HG03565 (cell line): ENCODE data around the gene CCR9.

Source experiments
- ATAC-seq: cut with Tn5 transposase; IDR thresholded peaks from one replicate; pipeline ENCODE4 v1.9.1; 2021; ENCODE audit warnings: mild to moderate bottlenecking, moderate library complexity; ENCODE audit not compliant: unreplicated experiment

The CCR9 gene

DNA sequence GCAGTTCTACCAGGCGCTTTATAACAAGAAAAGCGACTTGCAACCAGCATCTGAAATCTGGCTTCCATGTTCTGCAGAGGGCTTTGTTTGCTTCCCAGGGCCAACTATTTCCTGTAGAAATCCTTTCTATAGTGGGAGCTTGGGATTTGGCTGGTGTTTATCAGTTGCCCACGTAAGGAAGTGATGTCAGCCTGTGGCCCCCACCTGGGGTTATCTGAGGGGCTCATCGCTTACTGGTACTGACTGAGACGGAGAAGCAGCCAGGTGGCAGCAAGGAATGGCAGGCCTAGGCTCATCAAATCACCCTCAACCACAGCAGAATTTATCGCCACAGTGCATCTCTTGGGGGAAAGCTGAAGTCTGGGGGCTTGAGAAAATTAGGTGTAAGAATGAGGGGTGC lies 14.6 kb upstream of the CCR9 start:
- no peak for ATAC-seq

DNA sequence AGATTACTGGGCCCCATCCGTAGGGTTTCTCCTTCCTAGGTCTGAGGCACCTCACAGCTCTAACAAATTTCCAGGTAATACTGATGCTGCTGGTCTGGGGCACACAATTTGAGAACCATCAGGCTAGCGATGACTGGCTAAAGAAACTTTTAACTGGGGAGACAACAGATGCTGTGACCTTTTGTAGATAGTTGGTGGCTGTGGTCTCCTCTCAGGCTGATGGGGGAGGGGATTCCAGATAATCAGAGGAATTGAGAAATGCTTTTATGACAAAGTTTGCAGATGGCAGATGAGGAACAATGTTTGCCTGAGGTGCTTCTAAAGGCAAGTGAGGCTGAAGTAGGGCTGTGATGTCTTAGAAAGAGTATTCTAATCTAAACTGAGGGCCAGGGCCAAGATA lies 13.8 kb upstream of the CCR9 start:
- no peak for ATAC-seq

DNA sequence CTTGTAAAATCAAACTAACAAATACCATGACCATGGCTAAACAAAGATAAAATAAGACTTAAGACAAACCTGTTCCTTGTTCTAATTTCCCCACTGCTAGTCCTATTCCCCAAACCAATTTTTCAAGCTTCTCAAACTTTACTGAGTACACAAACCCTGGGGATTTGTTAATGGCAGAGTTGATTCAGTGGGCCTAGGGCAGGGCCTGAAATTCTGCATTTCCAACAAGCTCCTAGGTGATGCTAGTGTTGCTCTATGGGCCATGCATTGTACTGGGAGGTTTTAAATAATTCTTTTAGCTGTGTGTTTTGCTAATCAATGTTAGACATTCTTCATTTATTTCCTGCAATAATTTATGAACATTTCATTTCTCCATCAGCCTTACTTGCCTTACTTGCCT lies 13.3 kb upstream of the CCR9 start:
- ATAC-seq = no peak

GRCh38 chr3:45873638-45874037 lies 12.7 kb upstream of the CCR9 start:
- no peak for ATAC-seq

DNA sequence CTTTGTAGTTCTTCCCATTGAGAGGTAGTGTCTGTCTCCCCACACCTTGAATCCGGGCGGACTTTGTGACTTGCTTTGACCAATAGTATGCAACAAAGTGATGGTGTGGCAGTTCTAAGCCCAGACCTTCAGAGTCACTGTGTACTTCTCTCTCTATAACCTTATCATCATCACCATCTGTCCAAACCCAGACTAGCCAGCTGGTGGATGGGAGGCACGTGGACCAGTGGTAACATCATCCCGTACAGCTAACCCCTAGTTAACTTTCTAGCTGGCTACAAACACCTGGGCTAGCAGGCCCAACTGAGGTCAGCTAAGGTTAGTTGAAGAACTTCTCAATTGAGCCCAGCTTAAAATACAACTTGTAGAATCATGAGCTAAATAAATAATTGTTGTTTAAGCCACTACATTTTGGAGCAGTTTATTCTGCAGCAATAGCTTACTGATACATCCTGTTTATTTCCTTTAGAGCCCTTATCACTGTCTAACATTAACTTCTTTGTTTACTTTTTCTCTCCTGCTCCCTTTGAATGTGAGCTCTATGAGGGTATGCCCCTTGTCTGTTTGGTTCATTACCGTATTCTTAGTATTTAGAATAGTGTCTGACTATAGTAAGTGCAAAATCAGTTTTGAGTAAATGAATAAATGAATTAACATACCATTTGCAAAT lies 11.5 kb upstream of the CCR9 start:
- ATAC-seq = no peak

GRCh38 chr3:45878124-45878523 lies 8.2 kb upstream of the CCR9 start:
- ATAC-seq = no peak

DNA sequence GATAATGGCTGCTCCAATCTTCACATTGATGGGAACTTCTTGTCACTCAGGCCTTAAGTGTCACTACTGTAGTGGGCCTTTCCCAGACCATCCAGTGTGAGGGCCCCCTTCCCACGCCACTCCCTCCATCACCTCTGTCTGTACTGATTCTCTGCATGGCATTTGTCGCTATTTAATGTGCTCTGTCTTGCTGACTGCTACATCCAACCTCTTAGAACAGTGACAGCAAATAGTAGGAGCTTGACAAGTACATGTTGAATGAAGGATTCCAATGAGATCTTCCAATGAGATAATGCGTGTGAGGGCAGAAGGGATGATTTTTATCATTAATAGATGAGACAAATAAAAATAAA lies 5.6 kb upstream of the CCR9 start:
- ATAC-seq = no peak

DNA sequence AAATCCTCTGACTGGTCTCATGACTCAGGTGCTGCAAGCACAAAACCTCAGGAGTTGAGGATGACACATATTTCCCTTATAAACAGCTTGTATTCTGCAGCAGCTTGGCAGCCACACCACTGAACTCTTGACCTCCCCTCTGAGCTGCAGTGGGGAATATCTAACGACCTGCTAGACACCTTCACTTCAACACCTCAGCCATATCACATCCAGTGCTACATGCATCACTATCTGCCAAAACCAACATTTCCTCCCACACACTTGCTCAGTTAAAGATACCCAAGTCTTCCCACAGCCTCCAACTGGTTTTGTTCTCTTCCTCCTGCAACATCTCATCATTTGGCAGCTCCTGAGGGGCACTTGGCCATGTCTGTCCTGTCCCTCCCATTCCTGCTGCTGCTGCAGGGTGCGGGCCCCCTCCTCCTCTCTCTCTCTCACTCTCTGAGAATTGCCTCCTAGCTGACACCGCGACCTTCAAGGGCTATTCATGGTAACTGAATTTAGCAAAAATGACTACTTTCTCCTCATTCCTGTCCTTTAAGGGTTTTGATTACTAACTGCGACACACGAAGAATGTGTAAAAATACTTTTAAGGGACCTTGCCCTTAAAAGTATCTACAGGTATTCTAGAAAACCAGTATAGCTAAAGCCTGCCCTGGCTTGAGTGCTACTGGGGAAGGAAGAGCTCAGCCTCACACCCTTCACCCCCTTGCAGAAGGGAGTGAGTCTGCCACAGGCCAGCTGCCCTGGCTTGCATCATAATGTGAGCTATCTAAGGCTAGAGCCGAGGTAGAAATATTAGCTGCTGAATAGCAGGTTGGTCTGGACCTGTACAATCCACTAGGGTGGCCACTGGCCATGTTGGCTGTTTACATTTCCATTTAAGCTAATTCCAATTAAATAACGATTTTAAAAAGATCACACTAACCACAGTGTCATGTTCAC lies 5.0 kb upstream of the CCR9 start:
- no peak for ATAC-seq

DNA sequence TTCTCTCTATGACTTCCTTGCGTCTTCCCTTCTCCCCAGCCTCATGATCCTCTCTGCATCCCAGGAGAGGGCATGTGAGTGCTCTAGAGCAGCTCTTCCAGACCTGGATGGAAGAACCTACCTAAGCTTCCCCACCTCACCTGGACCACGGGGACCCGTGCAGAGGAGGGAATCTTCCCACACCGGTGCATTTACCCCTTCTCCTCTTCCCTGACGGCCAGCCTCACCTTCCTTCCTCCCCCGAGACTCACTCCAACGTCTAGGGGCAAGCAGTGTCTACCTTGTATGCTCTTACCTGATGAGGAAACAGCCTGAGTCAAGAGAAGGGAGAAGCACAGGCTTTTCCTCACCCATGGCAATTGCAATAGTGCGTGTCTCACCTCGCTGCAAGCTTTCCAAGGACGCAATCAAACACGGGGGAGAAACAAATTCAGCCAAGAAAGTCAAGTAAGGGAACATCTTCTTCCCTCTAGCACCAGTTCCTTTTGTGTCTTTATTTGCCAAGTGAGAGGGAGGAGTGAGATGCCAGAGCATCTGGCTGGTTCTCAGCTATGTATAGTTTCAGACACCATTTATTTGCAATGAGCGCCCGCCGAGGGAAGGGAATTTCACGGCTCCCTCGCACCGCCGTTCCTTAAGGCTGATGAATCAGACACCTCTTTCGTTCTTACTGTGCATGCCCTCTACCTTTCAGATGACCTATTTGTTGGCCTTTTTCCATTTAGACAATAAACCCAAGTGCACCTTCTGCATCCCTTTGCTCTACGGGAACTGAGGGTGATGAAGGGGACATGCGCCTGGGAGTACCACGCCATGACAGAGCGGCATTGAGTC lies 1.8 kb upstream of the CCR9 start:
- ATAC-seq = no peak

DNA sequence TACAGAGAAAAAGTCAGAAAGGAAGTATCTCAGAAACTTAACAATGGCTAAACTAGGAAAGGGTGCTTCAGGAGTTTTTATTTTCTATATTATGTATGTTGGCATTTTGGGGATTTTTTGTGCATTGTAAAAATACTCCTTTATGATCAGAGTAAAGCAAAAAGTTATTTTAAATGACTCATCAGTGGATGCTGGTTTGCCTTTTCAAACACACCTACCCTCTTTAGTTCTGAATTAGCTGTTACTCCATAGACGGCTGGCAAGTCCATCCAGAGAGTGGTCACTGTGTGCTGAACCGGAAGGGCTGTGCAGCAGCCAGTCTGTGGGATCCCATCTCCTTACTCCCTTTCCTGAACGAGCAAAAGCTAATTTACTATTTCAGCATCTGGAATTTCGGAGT lies 942 bp downstream of the CCR9 start:
- no peak for ATAC-seq

DNA sequence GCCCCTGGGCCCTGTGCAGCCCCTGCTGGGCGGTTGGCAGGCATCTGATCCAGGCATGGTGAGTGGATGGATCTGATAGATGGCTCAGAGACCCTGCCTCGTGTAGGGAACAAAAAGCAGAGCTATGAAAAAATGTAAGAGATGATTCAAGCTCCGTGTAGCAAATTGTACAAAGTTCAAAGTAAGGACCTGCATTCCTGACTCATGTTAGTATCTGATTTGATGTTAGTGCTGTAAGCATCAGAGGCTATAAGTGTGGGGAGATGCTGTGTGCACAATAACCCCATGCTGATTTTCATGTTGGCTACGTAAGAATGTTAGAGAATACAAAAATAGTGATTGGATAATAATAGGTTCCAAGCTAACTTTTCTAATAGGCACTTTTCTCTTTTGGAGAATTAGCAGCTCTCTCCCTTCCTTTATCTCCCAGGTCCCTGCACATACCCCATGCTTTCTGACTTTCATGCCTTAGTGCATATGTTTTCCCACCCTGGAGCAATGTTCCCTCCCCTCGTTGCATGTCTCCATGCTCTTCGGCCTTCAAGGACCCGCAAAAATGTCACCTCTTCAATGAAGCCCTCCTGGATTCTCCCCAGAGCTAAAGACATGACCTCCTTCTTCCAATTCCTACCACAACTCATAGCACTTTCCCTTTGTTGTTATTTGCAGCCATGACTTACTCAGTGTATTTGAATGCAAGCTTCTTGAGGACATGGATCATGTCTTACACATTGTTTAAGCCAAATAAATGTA lies 1.6 kb downstream of the CCR9 start:
- ATAC-seq = no peak

GRCh38 chr3:45889337-45889736 lies 3.0 kb downstream of the CCR9 start:
- ATAC-seq = no peak

GRCh38 chr3:45890405-45890804 lies 4.1 kb downstream of the CCR9 start:
- ATAC-seq = no peak

GRCh38 chr3:45892161-45892560 lies 5.8 kb downstream of the CCR9 start:
- ATAC-seq = no peak

- ATAC-seq = no peak
These were observed 7.7 kb downstream of the CCR9 start for GRCh38 chr3:45894015-45894414.

- ATAC-seq = no peak
These were observed 9.5 kb downstream of the CCR9 start for GRCh38 chr3:45895686-45896468.

GRCh38 chr3:45896956-45897355 lies 10.6 kb downstream of the CCR9 start:
- no peak for ATAC-seq

DNA sequence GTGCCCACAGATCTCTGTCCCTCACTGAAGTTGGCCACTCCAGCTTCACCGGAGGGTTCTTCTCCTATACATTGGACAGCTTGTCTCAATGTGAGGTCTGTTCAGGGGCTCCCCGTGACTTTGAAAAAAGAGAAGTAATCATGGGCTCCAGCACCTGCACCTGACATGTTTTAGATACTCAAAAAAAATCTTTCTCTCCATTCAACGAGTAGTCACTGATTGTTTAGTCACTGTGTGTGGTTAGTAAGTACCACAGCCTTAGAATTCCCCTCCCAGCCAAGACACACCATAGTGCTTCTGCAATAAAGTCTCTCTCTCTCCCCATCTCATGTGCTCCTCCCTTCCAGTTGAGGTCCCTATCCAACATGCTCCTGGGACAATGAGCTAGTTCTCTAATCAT lies 18.6 kb downstream of the CCR9 start:
- ATAC-seq = no peak

DNA sequence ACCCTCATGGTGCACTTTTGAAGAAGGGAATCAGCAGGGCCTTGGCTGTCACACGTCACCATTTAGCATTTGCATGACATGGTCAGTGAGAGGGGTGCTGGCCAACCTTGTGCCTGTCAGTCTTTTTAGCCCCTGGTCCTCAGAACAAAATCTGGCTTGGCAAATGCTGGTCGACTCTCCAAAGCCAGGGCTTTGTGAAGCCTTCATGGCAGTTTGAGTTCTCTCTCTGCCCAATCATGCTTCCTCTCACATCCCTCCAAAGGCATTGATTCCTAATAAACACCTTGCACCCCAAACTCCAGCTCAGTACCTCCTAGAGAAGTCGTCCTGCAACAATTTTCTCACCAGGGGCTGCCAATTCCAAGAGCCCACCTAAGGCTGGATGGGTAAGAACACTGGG lies 19.4 kb downstream of the CCR9 start:
- no peak for ATAC-seq
